GM12872 (cell line): ENCODE measurements around the gene MPP7.

ENCODE experiments used
- TF ChIP-seq, protein P1 (sequence below): IDR thresholded peaks from 3 replicates; pipeline ENCODE4 v1.5.1; 2011; ENCODE audit warnings: low read depth, mild to moderate bottlenecking, low read length, moderate library complexity; ENCODE audit not compliant: insufficient read depth

MPP7 gene

DNA sequence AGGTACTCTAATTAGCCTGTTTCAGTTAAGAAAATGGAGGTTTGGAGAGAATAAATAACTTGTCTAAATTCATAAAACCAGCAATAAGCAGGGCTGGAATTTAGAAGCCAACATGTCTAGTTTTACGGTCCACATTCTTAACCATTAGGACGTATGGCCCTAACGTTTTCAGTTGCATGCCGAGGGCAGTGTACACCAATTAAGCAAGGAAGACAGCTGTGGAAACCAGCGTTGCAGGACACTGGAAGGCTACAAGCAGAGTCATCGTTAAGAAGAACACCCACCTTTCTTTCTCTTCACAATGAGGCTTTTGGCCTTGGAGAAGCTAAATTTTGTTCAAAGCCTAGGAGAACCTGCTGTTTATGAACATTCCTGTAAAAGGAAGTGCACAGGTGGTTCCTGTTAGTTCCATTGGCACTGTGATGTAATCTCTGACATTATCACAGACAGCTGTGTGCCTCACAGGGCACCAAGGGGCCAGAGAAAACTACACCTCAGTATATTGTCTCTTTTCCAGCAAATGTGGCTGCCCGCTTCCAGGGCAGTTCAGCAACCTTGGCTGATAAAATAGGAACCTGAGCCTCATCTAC lies 21.0 kb downstream of the MPP7 start:
- TF ChIP-seq, protein P1, sequence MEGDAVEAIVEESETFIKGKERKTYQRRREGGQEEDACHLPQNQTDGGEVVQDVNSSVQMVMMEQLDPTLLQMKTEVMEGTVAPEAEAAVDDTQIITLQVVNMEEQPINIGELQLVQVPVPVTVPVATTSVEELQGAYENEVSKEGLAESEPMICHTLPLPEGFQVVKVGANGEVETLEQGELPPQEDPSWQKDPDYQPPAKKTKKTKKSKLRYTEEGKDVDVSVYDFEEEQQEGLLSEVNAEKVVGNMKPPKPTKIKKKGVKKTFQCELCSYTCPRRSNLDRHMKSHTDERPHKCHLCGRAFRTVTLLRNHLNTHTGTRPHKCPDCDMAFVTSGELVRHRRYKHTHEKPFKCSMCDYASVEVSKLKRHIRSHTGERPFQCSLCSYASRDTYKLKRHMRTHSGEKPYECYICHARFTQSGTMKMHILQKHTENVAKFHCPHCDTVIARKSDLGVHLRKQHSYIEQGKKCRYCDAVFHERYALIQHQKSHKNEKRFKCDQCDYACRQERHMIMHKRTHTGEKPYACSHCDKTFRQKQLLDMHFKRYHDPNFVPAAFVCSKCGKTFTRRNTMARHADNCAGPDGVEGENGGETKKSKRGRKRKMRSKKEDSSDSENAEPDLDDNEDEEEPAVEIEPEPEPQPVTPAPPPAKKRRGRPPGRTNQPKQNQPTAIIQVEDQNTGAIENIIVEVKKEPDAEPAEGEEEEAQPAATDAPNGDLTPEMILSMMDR = no peak

- TF ChIP-seq, protein P1 = no peak
Measured at GRCh38 chr10:28280652-28281051, 22.2 kb downstream of the MPP7 start.

- TF ChIP-seq, protein P1 = no peak
Measured at GRCh38 chr10:28279878-28280277, 23.0 kb downstream of the MPP7 start.

DNA sequence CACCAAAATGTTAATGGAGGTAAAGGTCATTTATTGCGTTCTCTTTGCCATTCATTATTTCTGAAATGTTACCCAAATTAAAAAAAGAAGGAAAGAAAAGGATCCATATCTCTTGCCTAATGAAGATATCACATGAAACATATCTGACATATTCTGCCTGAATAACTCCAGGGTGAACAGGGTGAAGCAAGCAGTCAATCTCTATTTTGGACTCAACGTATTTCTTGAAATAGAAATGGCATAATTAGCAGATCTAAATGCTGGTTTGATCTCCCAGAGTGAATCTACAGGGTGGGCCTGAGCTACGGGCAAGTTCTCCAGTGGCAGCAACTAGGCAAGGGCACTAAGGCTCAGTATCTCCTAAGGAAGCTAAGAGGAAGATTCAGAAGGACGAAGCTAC lies 24.0 kb downstream of the MPP7 start:
- TF ChIP-seq, protein P1 = no peak

DNA sequence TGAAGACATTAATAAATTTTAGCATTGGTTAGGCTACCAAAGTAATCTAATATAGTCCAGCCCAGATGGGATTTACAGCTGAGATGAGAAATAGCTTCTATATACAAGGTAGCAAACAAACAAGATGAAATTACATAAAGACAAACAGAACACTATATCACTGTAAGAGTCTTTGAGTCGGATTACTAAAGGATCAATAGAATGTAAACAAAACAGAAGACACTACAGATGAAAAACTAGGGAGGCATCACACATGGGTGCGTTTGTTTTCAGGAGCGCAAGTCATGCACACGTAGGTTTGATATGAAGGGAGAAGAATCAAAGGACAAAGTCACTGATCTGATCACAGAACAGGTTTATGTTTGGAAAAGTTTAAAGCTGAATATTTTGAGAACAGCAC lies 26.5 kb downstream of the MPP7 start:
- TF ChIP-seq, protein P1 = no peak

- TF ChIP-seq, protein P1 = no peak
Measured at GRCh38 chr10:28274475-28274874, 28.4 kb downstream of the MPP7 start.

DNA sequence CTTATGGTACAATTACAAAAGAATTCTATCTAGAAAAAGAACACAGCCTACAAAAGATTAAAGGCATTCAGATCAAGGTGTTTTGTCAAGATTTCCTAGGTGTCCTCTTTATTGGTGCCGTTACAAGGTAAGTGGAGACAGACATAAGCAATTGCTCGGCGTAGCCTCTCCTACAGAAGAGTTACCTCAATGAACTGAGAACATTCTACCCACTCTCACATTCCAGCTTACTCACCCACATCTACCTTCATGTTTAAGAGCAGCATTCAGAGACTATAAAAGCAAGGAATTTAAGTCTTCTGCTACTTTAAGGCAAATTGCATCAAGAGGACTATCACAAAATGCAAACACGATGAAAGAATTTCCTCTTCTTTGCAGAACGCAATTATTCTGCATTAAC lies 29.5 kb downstream of the MPP7 start:
- TF ChIP-seq, protein P1 = no peak

GRCh38 chr10:28269842-28270456 lies 32.9 kb downstream of the MPP7 start:
- TF ChIP-seq, protein P1 = no peak
